ENCODE results near the gene AGXT2.

Gene AGXT2

DNA sequence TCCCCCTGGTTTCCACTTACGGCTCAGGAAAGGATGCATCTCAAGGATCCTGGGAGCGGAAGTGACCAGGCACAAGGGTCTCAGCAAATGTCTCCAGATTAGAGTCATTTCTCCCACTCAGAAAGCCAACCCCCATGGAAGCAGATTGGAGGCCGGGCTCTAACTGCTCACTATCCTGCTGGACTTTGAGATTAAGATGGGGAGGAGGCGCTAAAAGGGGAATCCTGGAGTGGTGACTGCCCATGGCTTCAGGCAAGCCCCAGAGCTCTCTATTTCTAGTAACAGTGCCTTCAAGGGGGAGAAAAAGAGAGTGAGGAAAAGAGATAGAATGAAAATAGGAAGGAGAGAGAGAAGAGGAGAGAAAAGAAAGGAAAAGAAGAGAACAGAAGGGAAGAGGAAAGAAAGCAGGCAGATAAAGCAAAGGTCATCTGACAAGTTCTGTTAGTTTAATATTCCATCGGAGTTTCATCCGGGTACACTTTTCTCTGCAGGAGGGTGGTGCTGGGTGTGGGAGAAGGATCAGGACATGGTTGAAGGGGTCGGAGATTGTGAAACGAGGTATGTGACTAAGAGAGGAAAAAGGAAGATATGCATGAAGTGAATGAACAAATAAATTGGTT, at the start of gene AGXT2:
Gene AGXT2 (minus strand): TSS at position 165 of the 620 bp plus-strand sequence. CDS start 57 bp downstream, at position 108.
- no peak for DNase-seq (ENCODE audit: low spot score)

- DNase-seq (ENCODE audit: low spot score) = no peak
These were observed 49.2 kb upstream of the AGXT2 start for GRCh38 chr5:35096932-35097331.

GRCh38 chr5:35096216-35096615, 48.5 kb upstream of the AGXT2 start:
- no peak for DNase-seq (ENCODE audit: low spot score)

GRCh38 chr5:35095366-35095765, 47.6 kb upstream of the AGXT2 start:
- DNase-seq (ENCODE audit: low spot score) = no peak

DNA sequence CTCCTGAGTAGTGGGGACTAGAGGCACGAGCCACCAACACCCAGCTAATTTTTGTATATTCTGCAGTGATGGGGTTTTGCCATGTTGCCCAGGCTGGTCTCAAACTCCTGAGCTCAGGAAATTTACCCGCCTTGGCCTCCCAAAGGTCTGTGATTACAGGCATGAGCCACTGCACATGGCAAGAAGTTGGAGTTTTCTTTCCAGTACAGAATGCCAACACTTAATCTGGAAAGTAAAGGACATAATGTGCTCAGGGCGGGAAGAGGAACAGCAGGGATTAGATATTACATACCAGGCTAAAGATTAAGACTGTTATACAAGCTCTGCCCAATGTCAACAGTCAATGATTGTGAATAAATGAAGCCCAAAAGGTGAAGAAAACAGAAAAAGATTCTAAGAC, 47.2 kb upstream of the AGXT2 start:
- DNase-seq (ENCODE audit: low spot score) = no peak

GRCh38 chr5:35092703-35093102, 45.0 kb upstream of the AGXT2 start:
- no peak for DNase-seq (ENCODE audit: low spot score)

- DNase-seq (ENCODE audit: low spot score) = no peak
These were observed 44.0 kb upstream of the AGXT2 start for GRCh38 chr5:35091704-35092103.

GRCh38 chr5:35089334-35090314, 41.9 kb upstream of the AGXT2 start:
- DNase-seq (ENCODE audit: low spot score) = no peak

- DNase-seq (ENCODE audit: low spot score) = no peak
These were observed 40.2 kb upstream of the AGXT2 start for GRCh38 chr5:35087991-35088390.

GRCh38 chr5:35083150-35083549, 35.4 kb upstream of the AGXT2 start:
- no peak for DNase-seq (ENCODE audit: low spot score)

GRCh38 chr5:35082530-35082929, 34.8 kb upstream of the AGXT2 start:
- DNase-seq (ENCODE audit: low spot score) = no peak

- no peak for DNase-seq (ENCODE audit: low spot score)
These were observed 33.4 kb upstream of the AGXT2 start for GRCh38 chr5:35081134-35081533.

DNA sequence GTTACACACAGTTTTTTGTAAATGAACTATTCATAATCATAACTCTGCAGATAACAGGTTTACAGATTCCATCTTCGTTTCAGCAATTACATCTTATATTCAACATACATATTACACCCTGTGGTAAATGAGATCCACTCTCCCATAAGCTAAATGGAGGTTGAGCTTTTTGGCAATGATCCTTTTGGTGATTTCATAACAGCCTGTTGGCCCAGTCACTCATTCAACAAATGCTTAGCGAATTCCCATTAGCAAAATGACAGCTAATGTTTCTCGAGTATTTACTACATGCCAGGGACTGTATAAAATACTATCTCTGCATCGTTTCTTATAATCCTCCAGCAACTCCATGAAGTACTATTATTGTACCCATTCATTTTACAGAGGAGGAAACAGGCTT, 25.4 kb upstream of the AGXT2 start:
- no peak for DNase-seq (ENCODE audit: low spot score)

DNA sequence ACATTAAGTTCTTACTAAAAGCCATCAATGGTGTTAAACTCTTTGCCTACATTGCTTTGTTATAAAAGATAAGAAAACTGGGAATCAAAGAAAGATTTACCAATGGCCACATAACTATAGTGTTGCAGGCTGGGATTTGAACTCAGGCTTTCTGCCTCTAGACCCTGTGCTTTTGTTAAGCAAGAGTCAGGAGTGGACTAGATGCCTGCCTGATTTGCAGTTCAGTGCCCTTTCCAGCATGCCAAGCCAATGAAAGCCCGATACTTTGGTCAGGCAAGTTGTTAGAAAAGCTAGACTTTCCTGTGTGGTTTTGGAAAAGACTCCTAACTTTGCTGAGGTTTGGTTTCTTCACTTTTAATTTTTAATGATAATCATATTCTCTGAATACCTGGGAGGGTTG, 21.4 kb upstream of the AGXT2 start:
- no peak for DNase-seq (ENCODE audit: low spot score)

- DNase-seq (ENCODE audit: low spot score) = no peak
These were observed 20.2 kb upstream of the AGXT2 start for GRCh38 chr5:35067985-35068384.

GRCh38 chr5:35066260-35066795, 18.6 kb upstream of the AGXT2 start:
- DNase-seq (ENCODE audit: low spot score) = no peak

GRCh38 chr5:35063414-35063813, 15.7 kb upstream of the AGXT2 start:
- no peak for DNase-seq (ENCODE audit: low spot score)

DNA sequence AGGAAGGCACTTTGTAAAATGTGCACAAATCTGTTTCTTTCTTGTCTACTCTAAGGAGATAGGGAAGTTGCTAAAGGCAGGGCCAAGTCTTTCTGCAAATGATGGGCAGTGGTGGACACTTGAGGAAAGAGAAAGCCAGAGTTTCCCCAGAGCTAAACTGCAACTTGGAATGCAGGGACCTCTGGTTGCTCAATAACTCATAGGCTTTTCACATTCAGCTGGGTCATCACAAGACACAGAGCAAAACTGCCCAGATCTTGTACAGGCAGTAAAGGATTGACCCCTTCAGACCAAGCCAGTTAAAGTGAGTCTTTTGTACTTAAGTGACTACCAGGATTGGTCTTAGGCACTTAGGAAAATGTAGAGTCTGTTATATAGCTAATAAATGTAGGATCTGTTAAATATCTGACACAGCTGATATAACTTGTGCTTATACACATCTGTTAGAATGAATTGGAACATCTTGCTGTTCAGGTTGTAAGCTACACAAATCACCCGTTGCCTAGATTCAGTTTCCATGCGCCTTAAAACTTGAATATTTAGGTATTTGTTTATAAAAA, 13.5 kb upstream of the AGXT2 start:
- DNase-seq (ENCODE audit: low spot score) = no peak

DNA sequence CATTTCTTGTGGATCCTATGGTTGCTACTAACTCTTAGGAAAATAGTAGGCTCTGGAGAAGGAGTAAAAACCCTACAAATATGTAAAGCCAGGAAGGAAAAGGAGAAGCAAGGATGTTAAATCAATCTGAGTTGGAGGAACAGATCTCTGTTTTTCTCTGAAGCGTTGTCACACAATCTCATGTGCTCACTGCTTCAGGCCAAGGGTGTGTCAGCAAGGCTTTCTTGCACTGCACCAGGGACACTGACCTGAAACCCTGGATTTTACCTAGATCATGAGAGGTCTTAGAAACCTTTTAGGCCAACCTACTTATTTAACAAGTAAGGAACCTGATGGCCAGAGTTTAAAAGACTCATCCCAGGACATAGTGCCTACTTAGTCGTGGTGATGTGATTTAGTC, 12.5 kb upstream of the AGXT2 start:
- DNase-seq (ENCODE audit: low spot score) = no peak

DNA sequence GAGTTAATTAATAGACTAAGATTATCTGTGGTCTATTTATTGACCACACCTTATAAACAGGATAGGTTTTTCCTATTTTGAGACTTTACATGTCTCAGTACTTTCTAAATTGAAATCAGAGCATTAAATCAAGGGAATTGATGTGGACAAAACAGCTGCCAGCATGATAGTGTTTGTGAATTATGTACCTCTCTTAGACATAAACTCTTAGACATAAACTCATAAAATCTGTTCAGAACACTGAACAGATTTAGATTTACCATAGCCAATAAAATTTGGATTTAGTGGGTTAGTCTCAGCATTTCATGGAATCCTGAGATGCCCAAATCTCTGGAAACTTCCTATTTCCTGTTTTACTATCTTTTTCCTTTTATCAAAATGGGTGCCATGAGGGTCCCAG, 11.5 kb upstream of the AGXT2 start:
- DNase-seq (ENCODE audit: low spot score) = no peak

DNA sequence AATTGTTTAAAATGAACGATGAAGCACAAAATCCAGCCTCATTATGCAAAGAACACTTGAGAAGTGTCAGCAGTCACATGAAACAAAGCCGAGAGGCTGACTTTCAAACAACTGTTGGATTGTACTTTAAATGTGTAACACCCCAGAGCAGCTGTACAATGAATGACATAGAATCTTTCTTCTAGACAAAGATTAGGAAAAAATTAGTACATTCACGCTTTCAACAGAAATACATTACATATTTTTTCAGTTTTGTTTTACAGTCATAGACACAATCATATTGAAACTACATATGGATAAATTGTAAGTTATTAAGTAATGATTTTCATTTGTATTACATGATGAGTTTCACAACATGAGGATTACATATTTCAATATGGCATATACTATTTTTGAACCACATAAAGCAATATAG, 10.6 kb upstream of the AGXT2 start:
- no peak for DNase-seq (ENCODE audit: low spot score)

- no peak for DNase-seq (ENCODE audit: low spot score)
These were observed 8.9 kb upstream of the AGXT2 start for GRCh38 chr5:35056686-35057085.

DNA sequence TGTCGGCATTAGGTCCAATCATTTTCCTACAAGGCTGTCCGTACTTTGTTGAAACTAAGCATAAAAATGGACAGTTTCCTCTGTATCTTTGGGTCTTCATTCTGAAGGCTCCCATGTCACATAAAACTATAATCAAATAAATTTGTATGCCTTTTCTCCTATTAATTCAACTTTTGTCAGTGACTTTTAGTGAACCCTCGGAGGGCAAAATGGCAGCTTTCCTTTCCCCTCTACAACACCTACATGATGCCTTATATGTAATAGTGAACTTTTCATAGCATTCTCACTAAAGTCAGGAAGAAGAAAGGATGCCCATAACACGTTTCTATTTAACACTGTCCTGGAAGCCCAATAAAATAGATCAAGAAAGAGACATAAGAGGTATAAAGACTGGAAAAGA, 5.1 kb upstream of the AGXT2 start:
- no peak for DNase-seq (ENCODE audit: low spot score)
